HTR-8/SVneo (cell line): ENCODE results near the gene C1orf35.

Source experiments
- DNase-seq: peaks from one replicate; pipeline ENCODE4 v3.0.0; 2011; ENCODE audit warnings: low spot score, mixed read lengths; ENCODE audit not compliant: insufficient read length
- FAIRE-seq: peaks from 2 replicates; lab custom pipeline; 2011; peaks lifted over from hg19 to GRCh38; lab: Jason Lieb, UNC

C1orf35 gene

DNA sequence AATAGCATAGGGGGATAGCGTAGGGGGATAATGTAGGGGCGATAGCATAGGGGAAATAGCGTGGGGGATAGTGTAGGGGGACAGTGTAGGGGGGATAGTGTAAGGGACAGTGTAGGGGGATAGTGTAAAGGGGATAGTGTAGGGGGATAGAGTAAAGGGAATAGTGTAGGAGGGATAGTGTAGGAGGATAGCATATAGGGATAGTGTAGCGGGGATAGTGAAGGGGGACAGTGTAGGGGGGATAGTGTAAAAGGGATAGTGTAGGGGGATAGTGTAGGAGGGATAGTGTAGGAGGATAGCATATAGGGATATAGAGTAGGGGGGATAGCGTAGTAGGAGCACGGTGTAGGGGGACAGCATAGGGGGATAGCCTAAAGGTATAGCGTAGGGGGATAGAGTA lies 34.8 kb downstream of the C1orf35 start:
- FAIRE-seq, result no peak

DNA sequence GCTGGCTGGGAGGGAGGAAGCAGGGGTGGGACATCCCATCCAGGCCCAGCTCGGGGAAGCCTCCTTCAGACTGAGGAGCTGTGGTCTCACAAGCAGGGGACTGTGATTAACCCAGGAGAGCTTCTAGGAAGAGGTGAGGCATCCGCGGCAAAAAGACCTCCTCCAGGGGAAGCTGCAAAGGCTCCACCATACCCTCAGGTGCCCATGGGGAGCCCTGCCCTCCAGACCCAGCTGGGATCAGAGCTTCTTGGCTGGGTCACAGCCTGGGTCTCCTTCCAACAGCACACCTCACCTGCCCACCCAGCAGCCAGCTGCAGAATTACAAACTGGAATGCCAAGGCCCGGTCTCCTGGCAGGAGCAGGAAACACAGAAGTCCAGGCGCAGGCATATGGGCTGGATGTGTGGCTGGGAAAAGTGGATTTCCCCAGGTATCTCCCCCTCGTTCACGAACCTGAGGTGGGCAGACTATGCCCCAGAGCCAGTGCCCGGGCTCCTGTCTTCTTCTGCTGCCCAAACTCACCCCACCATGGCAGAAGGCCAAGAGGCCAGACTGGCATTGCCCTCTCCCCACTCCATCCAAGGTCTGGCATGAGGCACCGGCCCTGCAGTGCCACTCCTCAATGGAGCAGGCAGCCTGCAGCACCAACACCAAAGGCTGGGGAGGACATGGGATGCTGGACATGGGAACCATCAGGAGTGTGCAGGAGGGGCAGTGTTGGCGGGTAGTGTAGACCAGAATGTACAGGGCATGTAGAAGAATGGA lies 36.1 kb downstream of the C1orf35 start:
- no peak for DNase-seq
- FAIRE-seq, result no peak

More for the DNA sequence above, 34.8 kb downstream of the C1orf35 start:
- DNase-seq, result no peak

DNA sequence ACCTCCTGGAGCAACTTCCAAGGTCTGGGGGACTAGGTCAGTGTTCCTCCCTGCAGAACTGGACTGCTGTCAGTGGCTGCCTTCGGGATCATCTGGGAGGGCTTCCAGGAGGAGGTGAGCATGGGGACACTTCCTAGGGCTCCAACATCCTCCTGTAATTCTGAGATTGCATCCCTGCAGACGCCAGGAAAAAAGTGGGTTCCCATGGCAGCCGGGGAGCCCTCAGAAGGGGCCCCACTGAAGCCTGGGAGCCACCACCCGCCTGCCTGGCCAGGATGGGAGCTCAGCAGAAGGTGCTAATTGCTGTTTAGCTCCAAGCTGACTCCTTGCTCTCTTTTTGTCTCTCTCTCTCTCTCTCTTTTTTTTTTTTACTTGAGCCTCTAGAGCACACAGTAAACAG lies 36.7 kb downstream of the C1orf35 start:
- no peak for DNase-seq
- FAIRE-seq, result no peak

DNA sequence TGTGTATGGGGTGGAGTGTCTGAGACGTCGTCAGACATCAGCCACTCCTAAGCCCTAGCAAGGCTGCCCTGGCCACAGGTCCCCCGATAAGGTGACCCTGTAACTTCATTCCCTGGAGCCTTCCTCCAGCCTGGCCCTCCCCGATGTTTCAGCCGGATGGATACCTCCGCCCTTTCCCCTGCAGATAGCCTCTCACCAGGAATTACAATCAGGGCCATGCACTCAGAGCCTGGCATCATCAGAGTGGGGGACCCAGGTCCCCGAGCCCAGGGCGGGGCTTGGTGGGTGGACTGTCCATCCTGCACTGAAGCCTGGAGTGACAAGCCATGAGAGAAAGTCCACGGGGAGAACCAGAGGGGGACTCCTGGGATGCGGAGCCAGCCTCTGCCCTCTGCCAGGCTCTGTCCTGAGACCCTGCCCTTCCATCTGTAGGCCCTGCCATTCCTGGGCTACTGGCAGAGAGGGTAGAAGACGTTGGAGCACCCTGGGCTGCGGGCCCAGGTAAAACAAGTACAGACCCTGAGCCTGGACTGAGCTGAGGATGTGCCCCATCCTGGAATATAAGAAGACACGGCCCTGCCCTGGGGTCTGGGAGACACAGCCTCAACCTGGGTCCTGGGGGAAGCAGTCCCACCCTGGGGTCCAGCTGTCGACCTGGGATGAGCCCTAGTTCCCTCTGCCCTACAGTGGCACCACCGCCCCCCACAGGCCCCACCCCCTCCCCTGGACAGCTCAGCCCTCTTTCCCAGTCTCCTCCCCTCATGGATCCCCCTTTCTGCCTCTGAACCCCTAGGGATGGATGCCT lies 37.4 kb downstream of the C1orf35 start:
- FAIRE-seq (no peak), DNase-seq (no peak)

DNA sequence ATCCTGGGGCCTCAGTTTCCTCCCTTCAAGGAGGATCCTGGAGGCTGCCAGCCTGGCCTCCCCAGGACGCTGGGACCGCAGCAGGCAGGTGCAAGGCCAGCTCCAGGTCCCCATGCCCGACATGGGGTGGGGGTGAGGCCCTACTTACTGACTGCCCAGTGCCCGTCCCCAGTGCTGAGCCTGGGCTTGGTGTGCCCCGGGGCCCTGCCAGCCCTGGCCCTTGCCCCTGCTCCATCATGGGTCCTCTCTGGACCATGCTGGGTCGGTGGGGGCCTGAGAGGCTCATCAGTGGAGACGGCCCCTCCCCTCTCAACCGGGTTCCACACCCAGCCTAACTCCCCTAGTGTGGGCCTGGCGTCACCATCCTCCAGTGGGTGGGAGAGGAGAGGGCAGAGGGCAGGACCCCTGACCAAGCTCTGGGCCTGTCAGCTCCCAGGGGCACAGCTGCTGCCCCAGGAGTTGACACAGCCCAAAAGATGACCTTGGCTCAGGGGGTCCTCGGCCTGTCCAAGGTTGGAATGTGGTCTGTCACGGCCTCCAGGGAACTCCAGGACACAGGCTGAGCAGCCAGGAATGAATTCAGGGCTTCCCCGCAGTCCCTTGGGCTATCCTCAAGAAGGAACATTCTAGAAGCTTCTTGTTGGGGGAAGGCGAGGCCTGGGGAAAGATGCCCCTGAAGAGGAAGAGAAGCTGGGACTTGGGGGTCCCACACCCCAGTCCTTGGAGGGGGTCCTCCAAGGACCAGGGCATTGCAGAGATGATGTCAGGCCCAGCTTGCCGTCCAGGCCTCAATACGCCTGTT lies 38.2 kb downstream of the C1orf35 start:
- no peak for DNase-seq
- FAIRE-seq, result no peak

DNA sequence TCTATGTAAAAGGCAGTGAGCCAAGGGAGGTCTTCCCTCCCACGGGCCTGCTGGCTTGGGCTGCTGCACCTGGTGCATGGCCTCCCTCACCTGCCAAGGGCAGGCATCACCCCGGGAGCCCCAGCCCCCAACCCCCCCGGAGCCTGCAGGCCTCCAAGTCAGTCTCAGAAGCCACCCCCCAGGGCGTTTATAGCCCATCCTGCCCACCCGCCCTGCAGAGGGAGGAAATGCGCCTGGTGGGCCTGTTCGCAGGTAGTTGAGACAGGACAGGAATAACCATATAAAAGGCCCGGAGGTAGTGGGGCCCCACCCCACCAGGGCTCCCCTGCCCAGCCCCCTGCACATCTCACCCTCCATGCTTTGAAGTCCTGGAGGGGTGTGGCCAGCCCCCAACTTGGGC lies 38.8 kb downstream of the C1orf35 start:
- DNase-seq, result no peak
- no peak for FAIRE-seq

DNA sequence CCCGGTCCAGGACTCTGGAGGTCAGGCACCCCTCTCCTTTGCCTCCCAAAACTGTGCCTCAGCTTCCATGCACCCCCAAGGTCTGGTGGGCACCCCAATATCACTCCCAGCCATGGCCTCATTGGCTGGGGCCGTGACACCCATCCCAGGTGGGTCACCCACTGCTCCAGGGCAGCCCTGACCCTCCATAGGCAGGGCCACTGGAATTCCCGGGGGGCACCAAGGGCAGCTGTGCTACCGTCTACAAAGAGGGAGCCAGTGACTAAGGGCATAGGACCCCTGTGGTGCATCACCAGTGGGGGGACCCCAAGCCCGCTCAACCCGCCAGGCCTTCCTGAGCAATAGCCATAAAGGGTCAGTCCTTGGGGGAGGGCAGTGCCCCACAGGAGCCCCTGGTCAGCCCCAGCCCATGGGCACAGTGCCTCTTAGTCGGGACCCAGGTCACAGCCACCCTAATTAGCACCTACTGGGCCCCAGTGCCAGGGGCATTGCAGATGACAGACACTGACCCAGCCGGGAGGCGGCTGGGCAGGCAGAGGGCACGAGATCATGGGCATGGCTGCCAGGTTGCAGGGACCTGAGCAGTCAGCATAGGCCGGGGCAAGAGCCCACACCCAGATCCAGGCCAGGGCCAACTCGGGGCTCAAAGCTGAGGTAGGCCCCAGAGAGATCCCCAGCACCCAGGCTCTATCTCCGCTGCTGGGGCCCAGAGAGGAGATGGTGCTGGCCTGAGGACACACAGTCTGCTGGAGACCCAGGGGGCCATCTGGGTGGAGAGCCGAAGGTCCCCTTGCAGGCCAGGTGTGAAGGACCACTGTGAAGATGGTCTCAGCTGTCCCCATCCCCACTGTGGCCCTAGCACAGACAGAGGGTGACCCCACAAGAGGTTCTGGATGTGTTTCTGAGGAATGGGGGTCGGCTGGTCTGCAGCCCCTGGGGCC lies 39.6 kb downstream of the C1orf35 start:
- DNase-seq, result no peak

DNA sequence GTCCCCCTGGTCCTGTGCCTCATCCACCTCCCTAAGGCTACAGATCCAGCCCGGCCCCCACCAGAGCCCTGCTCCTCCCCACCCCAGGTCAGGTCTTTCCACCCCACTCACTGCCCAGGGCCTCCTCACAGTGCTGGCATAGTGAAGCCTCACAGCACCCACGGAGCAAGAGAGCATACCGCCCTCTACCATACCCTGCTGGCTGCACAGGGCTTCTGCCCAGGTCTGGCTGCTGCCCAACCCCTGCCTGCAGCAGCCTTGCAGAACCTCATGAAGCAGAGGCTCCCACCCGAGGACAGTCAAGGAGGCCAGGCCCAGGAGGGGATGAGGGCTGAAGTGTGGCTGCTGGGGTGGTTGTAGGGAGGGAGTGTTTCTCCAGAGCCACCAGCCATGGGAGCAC lies 40.3 kb downstream of the C1orf35 start:
- DNase-seq (no peak), FAIRE-seq (no peak)

More for the DNA sequence above, 39.6 kb downstream of the C1orf35 start:
- no peak for FAIRE-seq

DNA sequence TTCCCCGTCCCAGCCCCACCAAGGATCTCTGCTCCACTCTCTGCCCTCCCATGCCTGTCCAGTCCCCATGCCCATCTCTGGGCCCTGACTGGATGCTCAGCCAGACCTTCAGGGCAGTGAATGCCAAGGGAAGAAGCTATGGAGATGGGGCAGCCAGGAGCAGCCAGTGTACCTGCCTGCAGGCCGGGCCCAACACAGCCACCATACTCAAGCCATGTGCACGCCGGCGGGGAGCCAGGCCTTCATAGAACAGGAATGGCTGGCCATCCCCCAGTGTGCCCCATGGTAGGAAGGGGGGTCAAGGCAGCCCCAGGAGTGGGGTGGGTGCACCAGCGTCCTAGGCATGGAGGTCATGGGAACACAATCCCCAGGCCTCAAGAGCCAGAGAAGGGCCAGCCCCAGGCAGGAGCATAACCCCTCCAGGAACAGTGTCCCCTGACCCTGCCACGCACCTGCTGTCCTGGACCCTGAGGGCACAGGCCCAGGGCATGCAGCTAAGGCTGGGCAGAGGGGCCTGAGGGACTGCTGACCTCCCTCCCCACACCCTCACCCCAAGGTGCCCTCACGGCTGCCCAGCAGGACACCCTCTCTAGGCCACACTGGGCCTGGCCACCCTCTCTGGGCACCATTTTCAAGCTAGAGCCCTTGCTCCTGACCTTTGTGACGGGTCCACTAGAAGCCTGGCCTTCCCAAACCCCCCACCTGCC lies 40.9 kb downstream of the C1orf35 start:
- DNase-seq (no peak), FAIRE-seq (no peak)

DNA sequence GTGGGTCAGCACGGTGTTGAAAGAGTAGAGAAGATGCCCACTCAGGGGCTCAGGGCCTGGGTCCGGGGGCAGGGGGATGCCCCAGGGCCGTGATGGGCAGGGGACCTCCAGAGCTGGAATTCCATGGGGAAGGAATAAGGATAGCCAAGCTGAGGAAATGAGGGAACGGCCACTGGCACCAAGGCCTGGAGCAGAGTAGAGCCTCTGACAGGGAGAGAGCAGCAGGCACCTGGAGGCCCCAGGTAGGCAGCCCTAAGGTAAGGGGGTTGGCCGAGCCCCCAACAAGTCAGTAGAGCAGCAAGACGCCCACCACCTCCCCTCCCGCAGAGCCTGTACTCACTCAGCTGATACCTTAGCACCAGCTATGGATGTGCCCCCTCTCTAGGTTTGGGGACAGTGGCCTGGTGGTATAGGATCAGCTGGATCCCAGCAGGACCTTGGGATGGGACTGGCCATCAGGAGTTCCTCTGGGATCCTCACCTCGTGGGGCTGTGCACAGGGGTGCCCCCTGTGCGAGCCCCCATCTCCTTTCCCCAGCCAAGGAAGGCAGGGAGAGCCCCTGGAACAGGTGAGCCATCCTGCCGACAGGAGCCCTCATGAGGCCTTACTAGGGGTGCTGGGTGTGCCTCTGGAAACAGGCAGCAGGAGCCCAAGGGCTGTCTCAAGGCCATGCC lies 41.6 kb downstream of the C1orf35 start:
- FAIRE-seq (no peak), DNase-seq (no peak)

DNA sequence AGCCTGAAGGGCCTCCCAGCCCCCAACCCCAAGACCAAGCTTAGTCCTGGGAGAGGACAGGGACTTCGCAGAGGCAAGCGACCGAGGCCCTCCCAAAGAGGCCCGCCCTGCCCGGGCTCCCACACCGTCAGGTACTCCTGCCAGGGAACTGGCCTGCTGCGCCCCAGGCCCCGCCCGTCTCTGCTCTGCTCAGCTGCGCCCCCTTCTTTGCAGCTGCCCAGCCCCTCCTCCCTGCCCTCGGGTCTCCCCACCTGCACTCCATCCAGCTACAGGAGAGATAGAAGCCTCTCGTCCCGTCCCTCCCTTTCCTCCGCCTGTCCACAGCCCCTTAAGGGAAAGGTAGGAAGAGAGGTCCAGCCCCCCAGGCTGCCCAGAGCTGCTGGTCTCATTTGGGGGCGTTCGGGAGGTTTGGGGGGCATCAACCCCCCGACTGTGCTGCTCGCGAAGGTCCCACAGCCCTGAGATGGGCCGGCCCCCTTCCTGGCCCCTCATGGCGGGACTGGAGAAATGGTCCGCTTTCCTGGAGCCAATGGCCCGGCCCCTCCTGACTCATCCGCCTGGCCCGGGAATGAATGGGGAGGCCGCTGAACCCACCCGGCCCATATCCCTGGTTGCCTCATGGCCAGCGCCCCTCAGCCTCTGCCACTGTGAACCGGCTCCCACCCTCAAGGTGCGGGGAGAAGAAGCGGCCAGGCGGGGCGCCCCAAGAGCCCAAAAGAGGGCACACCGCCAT lies 42.5 kb downstream of the C1orf35 start:
- DNase-seq, result no peak
- no peak for FAIRE-seq

DNA sequence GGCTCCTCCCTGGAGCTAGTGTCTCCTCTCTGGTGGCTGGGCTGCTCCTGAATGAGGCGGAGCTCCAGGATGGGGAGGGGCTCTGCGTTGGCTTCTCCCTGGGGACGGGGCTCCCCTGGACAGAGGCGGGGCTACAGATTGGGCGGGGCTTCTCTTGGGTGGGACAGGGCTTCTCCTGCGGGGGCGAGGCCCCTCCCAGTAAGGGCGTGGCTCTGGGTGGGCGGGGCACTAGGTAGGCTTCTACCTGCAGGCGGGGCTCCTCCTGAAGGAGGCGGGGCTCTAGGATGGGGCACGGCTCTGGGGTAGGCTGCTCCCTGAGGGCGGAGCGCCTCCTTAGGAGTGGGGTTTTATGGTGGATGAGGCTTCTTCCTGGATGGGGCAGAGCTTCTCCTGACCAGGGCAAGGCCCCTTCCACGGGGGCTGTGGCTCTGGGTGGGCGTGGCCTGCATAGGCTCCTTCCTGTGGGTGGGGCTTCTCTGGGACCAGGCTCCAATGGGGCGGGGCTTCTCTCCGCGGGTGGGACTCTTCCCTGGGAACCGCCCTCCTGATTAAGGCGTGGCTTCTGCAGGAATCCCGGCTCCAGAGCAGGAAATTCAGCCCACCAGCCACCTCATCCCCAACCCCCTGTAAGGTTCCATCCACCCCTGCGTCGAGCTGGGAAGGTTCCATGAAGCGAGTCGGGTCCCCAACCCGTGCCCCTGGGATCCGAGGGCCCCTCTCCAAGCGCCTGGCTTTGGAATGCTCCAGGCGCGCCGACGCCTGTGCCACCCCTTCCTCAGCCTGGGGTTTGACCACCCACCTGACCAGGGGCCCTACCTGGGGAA lies 43.3 kb downstream of the C1orf35 start:
- FAIRE-seq (no peak), DNase-seq (no peak)

DNA sequence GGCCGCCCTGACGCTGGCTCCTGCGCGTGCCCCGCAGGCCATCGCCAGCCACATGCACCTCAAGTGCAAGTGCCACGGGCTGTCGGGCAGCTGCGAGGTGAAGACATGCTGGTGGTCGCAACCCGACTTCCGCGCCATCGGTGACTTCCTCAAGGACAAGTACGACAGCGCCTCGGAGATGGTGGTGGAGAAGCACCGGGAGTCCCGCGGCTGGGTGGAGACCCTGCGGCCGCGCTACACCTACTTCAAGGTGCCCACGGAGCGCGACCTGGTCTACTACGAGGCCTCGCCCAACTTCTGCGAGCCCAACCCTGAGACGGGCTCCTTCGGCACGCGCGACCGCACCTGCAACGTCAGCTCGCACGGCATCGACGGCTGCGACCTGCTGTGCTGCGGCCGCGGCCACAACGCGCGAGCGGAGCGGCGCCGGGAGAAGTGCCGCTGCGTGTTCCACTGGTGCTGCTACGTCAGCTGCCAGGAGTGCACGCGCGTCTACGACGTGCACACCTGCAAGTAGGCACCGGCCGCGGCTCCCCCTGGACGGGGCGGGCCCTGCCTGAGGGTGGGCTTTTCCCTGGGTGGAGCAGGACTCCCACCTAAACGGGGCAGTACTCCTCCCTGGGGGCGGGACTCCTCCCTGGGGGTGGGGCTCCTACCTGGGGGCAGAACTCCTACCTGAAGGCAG lies 44.0 kb downstream of the C1orf35 start:
- DNase-seq (no peak), FAIRE-seq (no peak)

DNA sequence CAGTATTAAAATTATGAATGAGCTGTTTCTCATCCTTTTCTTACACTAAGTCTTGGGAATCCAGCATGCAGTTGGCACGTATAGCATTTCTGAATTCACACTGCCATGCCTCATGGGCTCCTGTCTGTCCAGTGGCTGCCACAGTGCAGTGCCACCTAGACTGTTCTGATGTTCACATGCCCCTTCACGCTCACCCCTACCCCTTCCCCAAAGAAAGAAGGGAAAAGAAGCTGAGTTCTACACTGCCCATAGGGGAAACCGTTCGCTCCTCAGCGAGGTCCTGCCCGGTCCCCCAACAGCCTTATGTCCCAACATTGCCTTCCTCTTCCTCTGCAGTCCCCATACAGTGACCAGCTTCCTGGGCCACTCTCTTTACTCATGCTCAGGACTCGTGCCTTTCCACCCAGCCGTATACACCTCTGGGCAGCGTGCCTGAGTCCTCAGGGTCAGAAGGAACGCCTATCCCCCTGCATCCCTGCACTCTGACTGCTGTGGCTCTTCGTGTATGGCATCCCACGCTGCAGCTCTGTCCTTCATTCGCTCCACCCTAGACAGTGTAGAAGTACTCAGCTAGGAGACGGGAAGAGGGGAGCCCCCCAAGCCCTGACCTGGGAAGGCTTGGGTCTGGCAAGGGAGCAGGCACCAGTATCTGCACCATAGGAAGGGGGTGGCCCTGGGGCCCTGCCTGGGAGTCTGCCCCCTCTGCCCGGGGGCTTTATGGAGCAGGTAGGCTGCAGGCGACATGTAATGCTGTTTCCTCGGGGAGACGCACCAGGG lies 44.8 kb downstream of the C1orf35 start:
- no peak for DNase-seq

More for the DNA sequence above, 44.8 kb downstream of the C1orf35 start:
- FAIRE-seq, result no peak
